Naive thymus-derived CD8-positive, alpha-beta T cell (primary cell): ENCODE measurements around the gene SH3BP5. TPM values are rescaled to one million over a fixed set of nuclear protein-coding genes. Genes with fewer than 3 reads are reported as not detected.

Experiments used
- ATAC-seq, 2 donors: fragments of 150-1000 bp; cut with Tn5 transposase in 1 of 2; sonication (Bioruptor Pico), chemical (Tn5 transposase) in 1 of 2; 1 replicate in 1 of 2; 2 replicates in 1 of 2; pipeline ENCODE4 v1.10.0; 2021; ENCODE audit warnings: mild to moderate bottlenecking in 2 of 2, moderate library complexity in 2 of 2
- POLR2A ChIA-PET: fragments of 350-600 bp; sonication (Branson Sonifier 250); formaldehyde crosslinking; loops from one replicate; lab custom pipeline; 2021; ENCODE audit warnings: antibody characterized with exemption; lab: Charles Lee
- DNase-seq, 10 donors: peaks; one replicate each; pipeline versions ENCODE4 v3.0.0 to v3.0.0-alpha.2; 2020 to 2022
- H3K27ac Mint-ChIP-seq, 10 donors: one replicate each; pipeline ENCODE4 v1.8.0; 2020 to 2022; ENCODE audit warnings: mild to moderate bottlenecking in 10 of 10, mixed read lengths in 10 of 10, moderate library complexity in 4 of 10, inconsistent platforms in 1 of 10
- H3K27me3 Mint-ChIP-seq, 5 donors: one replicate each; pipeline ENCODE4 v1.8.0; 2021 to 2022; ENCODE audit warnings: mixed read lengths in 5 of 5
- H3K36me3 Mint-ChIP-seq, 3 donors: one replicate each; pipeline ENCODE4 v1.8.0; 2020 to 2022; ENCODE audit warnings: mixed read lengths in 3 of 3, mild to moderate bottlenecking in 2 of 3, inconsistent platforms in 1 of 3
- H3K4me1 Mint-ChIP-seq, 4 donors: one replicate each; pipeline ENCODE4 v1.8.0; 2021 to 2022; ENCODE audit warnings: mixed read lengths in 4 of 4
- H3K4me3 Mint-ChIP-seq, 10 donors: one replicate each; pipeline ENCODE4 v1.8.0; 2020 to 2022; ENCODE audit warnings: mild to moderate bottlenecking in 10 of 10, mixed read lengths in 10 of 10, moderate library complexity in 6 of 10, inconsistent platforms in 1 of 10
- H3K9me3 Mint-ChIP-seq, 9 donors: one replicate each; pipeline ENCODE4 v1.8.0; 2020 to 2022; ENCODE audit warnings: mixed read lengths in 9 of 9, mild to moderate bottlenecking in 3 of 9, inconsistent platforms in 1 of 9, moderate library complexity in 1 of 9
- polyA plus RNA-seq, 3 donors: library from polyadenylated mRNA; unstranded; fragments of 300-500 nt; fragmentation: Illumina TruSeq; gene quantifications; one replicate each; pipeline ENCODE4 v1.2.3, GENCODE V29; 2021
- total RNA-seq, 8 experiments: library from RNA in 2 of 8; stranded (reverse) in 2 of 8; gene quantifications; one replicate each; pipeline ENCODE4 v1.2.3 and lab custom pipeline; 2021 to 2026

SH3BP5 gene
- total and polyA plus RNA-seq, 5 experiments from 2014 or later, result 4.4 to 26.1 (median 12.1) TPM

DNA sequence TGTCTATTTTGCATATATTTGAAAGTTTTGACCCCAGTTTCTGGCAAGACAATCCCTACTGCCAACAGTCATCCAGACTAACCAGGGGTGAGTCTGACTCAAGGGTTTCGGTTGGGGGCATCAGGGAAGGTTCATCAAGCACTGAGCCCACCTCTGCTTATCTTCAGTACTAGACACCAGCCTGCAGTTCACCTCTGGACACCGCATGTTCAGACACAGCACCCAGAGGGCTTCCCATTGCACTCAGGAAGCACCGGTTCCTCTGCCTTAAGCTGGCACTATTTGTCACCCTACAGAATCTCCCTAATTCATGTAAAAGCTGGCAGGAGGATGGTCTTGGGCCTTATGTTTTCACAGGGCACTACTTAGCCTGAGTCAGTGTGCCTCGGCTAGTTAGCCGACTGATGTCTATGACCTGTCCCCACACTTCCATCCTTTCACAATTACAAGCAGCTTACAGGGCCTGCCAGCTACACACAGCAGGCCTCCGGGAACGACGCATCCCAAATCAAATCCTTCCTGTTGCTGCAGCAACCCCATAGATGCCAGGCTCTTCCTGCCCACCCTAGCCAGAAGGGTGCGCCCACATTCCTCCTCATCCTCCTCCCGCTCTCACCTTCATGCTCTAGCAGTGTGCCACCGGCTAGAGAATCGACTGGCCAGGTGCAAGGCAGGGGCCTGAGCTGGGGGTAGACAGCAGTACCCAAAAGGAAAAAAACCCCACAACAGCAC lies 52.5 kb downstream of the SH3BP5 start:
- Mint-ChIP-seq H3K4me3 (peak overlapping the region in 1 of 10 donors; percentile 12), H3K27ac (peak overlapping the region in 3 of 10 donors; percentile 6 to 53 (median 13))
- POLR2A ChIA-PET, result interaction anchor here (0.6 to 1.6 kb wide), 2 partner anchors 12 to 41 kb away, joined by 3 to 9 read pairs; no protein-coding TSS in a partner anchor

GRCh38 chr3:15279205-15279604 lies 53.2 kb downstream of the SH3BP5 start:
- H3K27ac Mint-ChIP-seq, result peak overlapping the region in 2 of 10 donors; percentile 14 to 15
- DNase-seq, result no peak

More for the DNA sequence above, 52.5 kb downstream of the SH3BP5 start:
- DNase-seq, result no peak
- Mint-ChIP-seq H3K27me3 (no peaks in the 10 kb centered on the region), H3K36me3 (no peaks in the 10 kb centered on the region), H3K9me3 (no peaks in the 10 kb centered on the region), H3K4me1 (peaks cover 27 to 78% (median 67%) of the 10 kb centered on the region in 4 donors)
- no peak for ATAC-seq

DNA sequence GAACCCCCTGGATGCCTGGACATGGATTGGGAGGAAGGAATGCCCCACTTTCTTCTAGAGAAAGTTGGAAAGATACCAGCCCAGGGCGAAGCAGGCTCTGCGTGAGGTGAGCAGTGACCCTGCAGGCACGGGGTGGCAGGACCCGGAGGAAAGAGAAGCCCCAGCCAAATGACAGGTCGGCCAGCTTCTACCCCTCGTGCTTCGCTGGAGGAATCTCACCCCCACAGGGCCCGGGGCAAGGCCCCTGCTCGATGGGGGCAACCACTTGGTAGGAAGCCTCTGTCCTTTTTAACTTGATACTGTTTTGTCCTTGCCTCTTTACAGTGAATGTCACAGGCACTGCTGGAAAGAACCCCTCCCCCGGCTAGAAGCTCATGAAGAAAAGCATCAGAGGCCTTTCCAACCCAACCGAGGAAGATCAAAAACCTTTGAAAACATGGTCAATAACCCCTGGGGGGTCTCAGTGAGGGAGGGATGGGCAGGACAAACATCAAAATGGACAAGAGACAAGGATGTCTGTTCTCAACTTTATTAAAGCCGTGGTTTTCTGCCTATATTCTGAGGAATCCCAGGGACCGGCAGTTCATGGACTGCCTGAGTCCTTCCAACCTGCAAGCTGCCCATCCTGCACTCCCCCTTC lies 54.4 kb downstream of the SH3BP5 start:
- POLR2A ChIA-PET, result interaction anchor here (0.7 to 1.8 kb wide), 3 partner anchors 9 to 14 kb away, joined by 3 to 4 read pairs (median 3); no protein-coding TSS in a partner anchor
- ATAC-seq, result no peak
- no peaks in the 10 kb centered on the region for H3K9me3 Mint-ChIP-seq
- no peak overlapping the region for H3K4me3 Mint-ChIP-seq
- no peak for DNase-seq
- no peaks in the 10 kb centered on the region for H3K36me3 Mint-ChIP-seq
- H3K27me3 Mint-ChIP-seq, result no peaks in the 10 kb centered on the region
- peaks cover 31 to 77% (median 72%) of the 10 kb centered on the region in 4 donors for H3K4me1 Mint-ChIP-seq
- H3K27ac Mint-ChIP-seq, result peak overlapping the region in 1 of 10 donors; percentile 52

More at GRCh38 chr3:15279205-15279604, 53.2 kb downstream of the SH3BP5 start:
- ATAC-seq, result no peak
- Mint-ChIP-seq H3K9me3 (no peaks in the 10 kb centered on the region), H3K4me3 (no peak overlapping the region), H3K27me3 (no peaks in the 10 kb centered on the region), H3K36me3 (no peaks in the 10 kb centered on the region), H3K4me1 (peaks cover 27 to 78% (median 68%) of the 10 kb centered on the region in 4 donors)
- POLR2A ChIA-PET, result interaction anchor here (0.9 kb wide), 1 partner anchor 13 kb away, joined by 3 read pairs; no protein-coding TSS in a partner anchor

- ATAC-seq (no peak), DNase-seq (no peak)
- Mint-ChIP-seq H3K36me3 (no peaks in the 10 kb centered on the region), H3K27ac (peak overlapping the region in 2 of 10 donors; percentile 34 to 56), H3K9me3 (no peaks in the 10 kb centered on the region), H3K4me1 (peaks cover 39 to 86% (median 82%) of the 10 kb centered on the region in 4 donors), H3K4me3 (no peak overlapping the region), H3K27me3 (no peaks in the 10 kb centered on the region)
- POLR2A ChIA-PET, result interaction anchor here (1.0 to 1.8 kb wide), 6 partner anchors 8 to 123 kb away, joined by 3 to 4 read pairs (median 3); no protein-coding TSS in a partner anchor
Observed at GRCh38 chr3:15276028-15276724, 56.2 kb downstream of the SH3BP5 start.

DNA sequence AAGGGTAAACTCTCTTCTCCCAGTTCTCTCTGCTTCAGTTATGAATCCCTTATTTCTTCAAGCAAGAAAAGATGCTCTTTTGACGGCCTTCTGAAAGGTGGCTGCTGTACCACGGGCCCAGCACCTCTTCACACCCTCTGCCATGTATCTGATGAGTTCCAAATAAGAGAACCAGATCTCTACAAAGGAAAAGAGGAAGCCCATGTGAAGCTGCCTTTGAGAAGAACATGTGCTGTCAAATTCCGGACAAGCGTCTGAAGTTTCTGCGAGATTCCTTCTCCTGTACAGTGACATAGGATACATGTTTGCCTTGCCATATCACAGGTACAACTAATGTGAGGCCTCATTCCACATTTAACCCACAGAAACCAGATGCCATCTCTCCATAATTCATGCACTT lies 59.2 kb downstream of the SH3BP5 start:
- no peaks in the 10 kb centered on the region for H3K9me3 Mint-ChIP-seq
- no peaks in the 10 kb centered on the region for H3K36me3 Mint-ChIP-seq
- ATAC-seq (no peak), DNase-seq (peak in 1 of 10 donors; percentile 4)
- POLR2A ChIA-PET, result no interaction called here
- peak overlapping the region in 2 of 10 donors; percentile 48 to 53 for H3K4me3 Mint-ChIP-seq
- H3K4me1 Mint-ChIP-seq, result peaks cover 37 to 85% (median 83%) of the 10 kb centered on the region in 4 donors
- peak overlapping the region in 7 of 10 donors; percentile 22 to 93 (median 74) for H3K27ac Mint-ChIP-seq
- H3K27me3 Mint-ChIP-seq, result no peaks in the 10 kb centered on the region

DNA sequence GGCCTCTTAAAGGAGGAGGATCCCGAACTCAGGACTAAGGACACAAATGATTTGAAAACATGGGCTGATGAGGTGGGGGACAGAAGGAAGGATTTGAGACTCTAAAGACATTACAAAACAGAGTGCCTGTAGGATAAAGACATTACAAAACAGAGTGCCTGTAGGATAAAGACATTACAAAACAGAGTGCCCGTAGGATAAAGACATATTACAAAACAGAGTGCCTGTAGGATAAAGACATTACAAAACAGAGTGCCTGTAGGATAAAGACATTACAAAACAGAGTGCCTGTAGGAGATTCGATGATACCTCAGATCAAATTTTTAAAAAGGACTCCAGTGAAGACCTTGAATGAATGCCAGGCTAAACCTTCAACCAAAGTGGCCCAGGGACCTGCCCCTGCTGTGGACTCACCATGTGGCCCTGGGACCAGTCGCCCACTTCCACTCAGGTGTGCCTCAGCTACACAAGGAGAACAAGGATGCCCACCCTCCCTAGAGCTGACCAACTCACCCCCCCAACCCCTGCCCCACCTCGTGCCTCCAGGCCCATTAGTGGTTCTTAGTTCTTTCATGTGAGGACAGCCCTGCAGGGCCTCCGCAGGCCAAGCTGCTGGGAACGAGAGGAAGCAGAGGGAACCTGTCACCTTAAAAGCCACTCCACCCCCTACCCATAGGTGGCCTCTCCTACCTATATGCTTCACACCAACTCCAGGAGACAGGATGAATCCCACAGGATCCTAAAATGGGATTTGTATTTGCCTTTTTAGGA lies 59.8 kb downstream of the SH3BP5 start:
- H3K9me3 Mint-ChIP-seq, result no peaks in the 10 kb centered on the region
- peak overlapping the region; percentile 61 to 96 (median 90) for H3K27ac Mint-ChIP-seq
- no peaks in the 10 kb centered on the region for H3K27me3 Mint-ChIP-seq
- peak overlapping the region in 8 of 10 donors; percentile 8 to 88 (median 82) for H3K4me3 Mint-ChIP-seq
- ATAC-seq (no peak), DNase-seq (peak in 2 of 10 donors; percentile 10 to 16)
- H3K4me1 Mint-ChIP-seq, result peaks cover 37 to 88% (median 85%) of the 10 kb centered on the region in 4 donors
- POLR2A ChIA-PET, result interaction anchor here (0.9 to 6.2 kb wide), 3 partner anchors 18 to 67 kb away, joined by 3 to 49 read pairs (median 4); partner anchors contain the start of genes CAPN7 and SH3BP5
- no peaks in the 10 kb centered on the region for H3K36me3 Mint-ChIP-seq

DNA sequence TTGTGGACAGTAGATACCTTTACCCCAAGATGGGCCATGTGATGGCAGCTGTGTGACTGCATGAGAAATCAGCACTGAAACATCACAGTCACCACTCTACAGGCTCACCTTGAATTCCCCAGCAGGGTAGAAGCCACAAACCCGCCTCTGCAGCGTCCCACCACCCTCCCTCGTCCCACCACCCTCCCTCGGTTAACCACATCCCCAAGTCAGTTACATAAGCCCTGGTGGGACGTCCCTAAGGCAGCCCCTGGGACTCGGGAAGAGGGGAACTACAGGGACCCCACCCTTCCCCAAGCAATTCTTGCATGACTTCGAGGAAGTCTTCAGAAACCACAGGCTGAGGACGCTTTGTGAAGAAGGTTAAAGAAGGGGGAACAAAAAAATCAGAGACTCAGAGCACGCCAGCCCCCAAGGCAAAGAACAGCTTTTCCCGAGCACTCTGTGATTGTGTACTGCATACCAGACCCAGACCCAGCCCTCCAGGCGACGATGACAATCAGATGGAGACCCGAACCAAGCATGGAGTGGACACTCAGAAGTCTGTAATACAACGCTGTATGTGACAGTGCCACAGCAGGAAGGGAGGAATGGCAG lies 60.5 kb downstream of the SH3BP5 start:
- Mint-ChIP-seq H3K4me3 (peak overlapping the region; percentile 51 to 88 (median 82)), H3K4me1 (peaks cover 36 to 89% (median 81%) of the 10 kb centered on the region in 4 donors), H3K27ac (peak overlapping the region; percentile 61 to 96 (median 90)), H3K27me3 (no peaks in the 10 kb centered on the region), H3K9me3 (no peaks in the 10 kb centered on the region), H3K36me3 (no peaks in the 10 kb centered on the region)
- DNase-seq (peak; percentile 59 to 93 (median 84)), ATAC-seq (peak; percentile 80 to 91)
- POLR2A ChIA-PET, result interaction anchor here (0.9 to 6.2 kb wide), 7 partner anchors 19 to 79 kb away, joined by 3 to 49 read pairs (median 3); partner anchors contain the start of genes CAPN7 and SH3BP5

DNA sequence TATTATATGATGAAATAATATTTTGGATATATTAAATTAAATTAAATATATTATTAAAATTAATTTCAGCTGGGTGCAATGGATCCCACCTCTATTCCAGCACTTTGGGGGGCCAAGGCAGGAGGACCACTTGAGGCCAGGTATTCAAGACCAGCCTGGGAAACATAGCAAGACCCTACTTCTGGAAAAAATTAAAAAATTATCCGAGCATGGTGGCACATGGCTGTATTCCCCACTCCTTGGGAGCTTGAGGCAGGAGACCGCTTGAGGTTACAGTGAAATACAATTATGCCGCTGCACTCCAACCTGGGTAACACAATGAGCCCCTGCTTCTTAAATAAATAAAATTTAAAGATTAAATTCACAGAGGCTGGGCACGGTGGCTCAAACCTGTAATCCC lies 61.4 kb downstream of the SH3BP5 start:
- H3K4me1 Mint-ChIP-seq, result peaks cover 36 to 88% (median 82%) of the 10 kb centered on the region in 4 donors
- POLR2A ChIA-PET, result interaction anchor here (0.8 to 6.2 kb wide), 11 partner anchors 19 to 82 kb away, joined by 3 to 49 read pairs (median 4); partner anchors contain the start of genes CAPN7 and SH3BP5
- no peak overlapping the region for H3K27ac Mint-ChIP-seq
- peak overlapping the region in 3 of 10 donors; percentile 81 to 83 (median 82) for H3K4me3 Mint-ChIP-seq
- DNase-seq, result no peak
- no peak for ATAC-seq
- H3K36me3 Mint-ChIP-seq, result no peaks in the 10 kb centered on the region
- H3K27me3 Mint-ChIP-seq, result no peaks in the 10 kb centered on the region
- H3K9me3 Mint-ChIP-seq, result no peaks in the 10 kb centered on the region

DNA sequence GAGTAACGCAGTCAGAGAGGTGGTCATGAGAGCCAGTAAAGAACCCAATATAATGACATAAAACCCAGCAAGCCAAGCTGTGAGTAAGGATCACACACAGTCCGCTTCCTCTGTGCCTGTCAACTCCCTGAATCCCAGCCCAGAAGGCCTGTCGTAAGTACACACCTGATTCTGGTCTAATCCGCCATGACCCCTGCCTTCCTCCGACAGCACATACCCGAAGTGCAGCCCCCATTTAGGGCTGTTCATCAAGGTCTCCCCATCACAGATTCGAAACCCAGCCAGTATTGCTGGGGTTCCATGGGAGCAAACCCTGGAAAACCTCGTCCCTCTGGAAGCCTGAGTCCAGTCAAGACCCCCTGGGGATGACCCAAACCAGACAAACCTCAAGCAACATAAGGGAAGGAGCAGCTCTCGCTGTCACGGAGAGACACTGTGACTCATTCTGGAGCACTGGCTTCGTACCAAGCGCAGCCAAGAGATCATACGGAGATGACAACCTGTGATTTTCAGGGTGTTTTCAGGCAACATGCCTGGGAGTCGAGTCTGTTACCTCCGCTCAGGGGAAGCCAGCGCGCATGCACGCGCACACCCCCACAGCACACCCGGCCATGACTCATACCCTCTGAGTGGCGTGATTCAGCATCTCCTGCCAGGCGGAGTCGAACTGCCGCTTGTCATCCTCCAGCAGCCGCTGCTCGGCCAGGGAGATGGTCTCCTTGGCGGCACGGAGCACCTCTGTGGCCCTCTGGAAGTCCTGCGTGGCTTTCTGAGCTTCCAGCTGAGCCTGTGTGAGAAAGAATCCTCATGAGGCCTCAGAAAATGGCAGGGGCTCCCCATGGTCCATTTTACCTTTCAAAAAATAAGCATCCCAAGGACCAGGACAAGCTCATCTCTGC lies 63.0 kb downstream of the SH3BP5 start:
- Mint-ChIP-seq H3K27ac (peak overlapping the region in 9 of 10 donors; percentile 28 to 90 (median 79)), H3K27me3 (no peaks in the 10 kb centered on the region), H3K4me1 (peaks cover 29 to 88% (median 81%) of the 10 kb centered on the region in 4 donors), H3K36me3 (no peaks in the 10 kb centered on the region), H3K9me3 (no peaks in the 10 kb centered on the region), H3K4me3 (peak overlapping the region in 9 of 10 donors; percentile 56 to 71 (median 64))
- DNase-seq (peak; percentile 18 to 86 (median 59)), ATAC-seq (peak; percentile 14 to 53)
- POLR2A ChIA-PET, result interaction anchor here (0.6 to 6.2 kb wide), 7 partner anchors 23 to 151 kb away, joined by 4 to 49 read pairs (median 5); partner anchors contain the start of genes CAPN7 and SH3BP5

DNA sequence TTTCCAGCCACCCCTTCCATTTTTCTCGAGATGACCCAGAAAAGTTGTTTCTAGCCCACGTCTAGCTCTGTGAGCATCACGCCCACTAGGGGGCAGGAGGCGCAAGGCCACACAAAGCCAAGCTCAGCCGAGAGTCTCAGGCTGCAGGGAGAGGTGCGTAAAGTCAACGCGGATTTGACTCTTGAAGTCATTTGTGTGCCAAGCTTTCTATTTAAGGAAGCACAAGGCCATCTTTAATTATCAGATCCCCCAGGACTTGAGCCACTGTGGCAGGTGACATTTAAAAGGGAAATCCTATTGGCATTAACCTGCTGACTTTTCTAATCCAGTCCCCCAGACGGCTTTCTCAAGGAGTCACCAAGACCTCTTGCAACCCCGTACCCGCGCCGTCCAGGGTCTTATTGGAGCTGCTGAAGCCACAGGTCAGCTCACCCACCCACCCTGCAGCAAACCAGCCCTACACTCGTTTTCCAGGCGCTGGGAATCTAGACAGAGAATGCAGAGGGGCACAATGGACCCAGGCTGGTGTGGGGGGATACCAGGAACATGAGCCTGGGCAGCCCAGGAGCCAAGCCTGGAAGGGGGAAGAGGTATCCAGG lies 64.3 kb downstream of the SH3BP5 start:
- Mint-ChIP-seq H3K27me3 (no peaks in the 10 kb centered on the region), H3K4me1 (peaks cover 24 to 87% (median 73%) of the 10 kb centered on the region in 4 donors), H3K4me3 (peak overlapping the region in 9 of 10 donors; percentile 10 to 62 (median 36)), H3K9me3 (no peaks in the 10 kb centered on the region), H3K36me3 (no peaks in the 10 kb centered on the region), H3K27ac (peak overlapping the region in 6 of 10 donors; percentile 15 to 79 (median 53))
- POLR2A ChIA-PET, result interaction anchor here (0.6 to 6.2 kb wide), 9 partner anchors 24 to 291 kb away, joined by 3 to 49 read pairs (median 5); partner anchors contain the start of genes CAPN7 and SH3BP5
- ATAC-seq (peak; percentile 34 to 53), DNase-seq (peak; percentile 69 to 92 (median 82))
